ENCODE data around the gene SRGAP1.
"Not testable (repeated sequence)": the region's sequence is repeated elsewhere in the genome, so short reads cannot be mapped to it uniquely, and the experiment has no call there.

Gene SRGAP1

DNA sequence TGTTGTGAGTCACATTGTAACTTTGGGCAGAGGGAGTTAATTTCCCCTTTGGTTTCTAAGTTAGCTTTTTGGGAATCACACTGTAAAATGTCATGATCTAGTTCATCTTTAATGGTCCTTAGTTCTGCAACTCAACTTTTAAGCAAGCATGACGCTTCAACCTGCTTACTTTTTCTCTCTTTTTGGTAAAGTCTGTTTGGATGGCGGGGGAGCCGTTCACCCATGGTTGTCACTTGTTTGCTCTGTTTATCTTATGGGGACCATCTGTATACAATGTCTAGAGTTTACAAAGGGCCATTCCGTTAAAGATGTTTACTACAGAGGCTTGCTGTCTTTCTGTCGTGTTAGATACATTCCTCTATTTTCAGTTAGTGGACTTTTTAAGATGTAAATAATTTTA is 172.0 kb downstream of the SRGAP1 start:
- Histone ChIP-seq H3K4me1 (ENCODE audit: insufficient read depth, low read length, severe bottlenecking) (no peaks in the 10 kb centered on the region), H3K79me2 (ENCODE audit: insufficient read depth, low read length) (no peaks in the 10 kb centered on the region)

DNA sequence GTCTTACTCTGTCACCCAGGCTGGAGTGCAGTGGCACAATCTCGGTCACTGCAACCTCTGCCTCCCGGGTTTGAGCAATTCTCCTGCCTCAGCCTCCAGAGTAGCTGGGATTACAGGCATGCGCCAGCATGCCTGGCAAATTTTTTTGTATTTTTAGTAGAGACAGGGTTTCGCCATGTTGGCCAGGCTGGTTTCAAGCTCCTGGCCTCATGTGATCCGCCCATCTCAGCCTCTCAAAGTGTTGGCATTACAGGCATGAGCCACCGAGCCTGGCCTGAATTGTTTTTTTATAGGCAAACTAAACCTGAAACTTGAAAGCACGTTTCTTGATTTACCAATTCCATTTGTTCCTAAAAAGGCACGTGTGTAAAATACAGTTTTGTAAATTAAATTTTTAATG is 173.6 kb downstream of the SRGAP1 start:
- not testable (repeated sequence) for H3K27me3 ChIP-seq (ENCODE audit: insufficient read depth, low read length); H3K9me3 ChIP-seq (ENCODE audit: low read length); H3K9ac ChIP-seq (ENCODE audit: low read length); H3K4me2 ChIP-seq (ENCODE audit: low read length); H3K79me2 ChIP-seq (ENCODE audit: insufficient read depth, low read length); H3K9me2 ChIP-seq (ENCODE audit: low read depth, low read length); H3K4me1 ChIP-seq (ENCODE audit: insufficient read depth, low read length, severe bottlenecking); H3K27ac ChIP-seq (ENCODE audit: low read depth, low read length, poor library complexity, severe bottlenecking); H4K20me1 ChIP-seq (ENCODE audit: insufficient read depth, low read length); H3F3A ChIP-seq (ENCODE audit: insufficient read depth, low read length); H3K4me3 ChIP-seq (ENCODE audit: low read depth, low read length, poor library complexity, severe bottlenecking); H3K36me3 ChIP-seq (ENCODE audit: insufficient read depth, low read length); H2AFZ ChIP-seq (ENCODE audit: low read length)

More for the DNA sequence above, 172.0 kb downstream of the SRGAP1 start:
- no peak for TF ChIP-seq EZH2 (IDR thresholded peaks at IDR 0.05; ENCODE audit: borderline replicate concordance, low read length)
- no peak for TF ChIP-seq CTCF (IDR thresholded peaks at IDR 0.05; ENCODE audit: low read length)
- H3K36me3 ChIP-seq (ENCODE audit: insufficient read depth, low read length): no peaks in the 10 kb centered on the region
- no peak overlapping the region for H3K4me2 ChIP-seq (ENCODE audit: low read length)
- H3K9ac ChIP-seq (ENCODE audit: low read length): no peak overlapping the region
- no peaks in the 10 kb centered on the region for H3K9me3 ChIP-seq (ENCODE audit: low read length)
- H2AFZ ChIP-seq (ENCODE audit: low read length): no peak overlapping the region
- no peak overlapping the region for H3K27ac ChIP-seq (ENCODE audit: low read depth, low read length, poor library complexity, severe bottlenecking)
- H3K27me3 ChIP-seq (ENCODE audit: insufficient read depth, low read length): no peaks in the 10 kb centered on the region
- H3F3A ChIP-seq (ENCODE audit: insufficient read depth, low read length): no peaks in the 10 kb centered on the region
- no peak overlapping the region for H3K4me3 ChIP-seq (ENCODE audit: low read depth, low read length, poor library complexity, severe bottlenecking)
- no peaks in the 10 kb centered on the region for H3K9me2 ChIP-seq (ENCODE audit: low read depth, low read length)
- H4K20me1 ChIP-seq (ENCODE audit: insufficient read depth, low read length): no peaks in the 10 kb centered on the region

DNA sequence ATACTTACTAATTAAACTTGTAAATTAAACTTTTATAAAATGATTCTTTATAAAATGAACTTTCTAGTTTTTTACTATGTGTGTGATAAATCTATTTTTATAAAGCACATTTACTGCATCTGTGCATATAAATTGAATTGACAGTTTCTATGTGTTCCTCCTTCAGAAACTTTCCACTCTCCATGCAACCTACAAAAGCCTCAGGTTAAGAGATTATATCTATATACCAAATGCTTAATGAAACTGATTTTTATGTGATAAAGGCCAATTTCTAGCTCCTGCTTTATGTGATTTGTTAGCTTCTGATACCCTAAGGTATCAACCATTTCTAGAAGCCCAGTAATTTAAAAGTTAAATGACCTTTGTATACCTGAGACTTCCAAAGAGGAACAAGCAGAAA is 174.0 kb downstream of the SRGAP1 start:
- Histone ChIP-seq H3K9me2 (ENCODE audit: low read depth, low read length) (no peaks in the 10 kb centered on the region), H3K4me2 (ENCODE audit: low read length) (no peak overlapping the region), H3K27me3 (ENCODE audit: insufficient read depth, low read length) (no peaks in the 10 kb centered on the region), H3K4me1 (ENCODE audit: insufficient read depth, low read length, severe bottlenecking) (no peaks in the 10 kb centered on the region), H3F3A (ENCODE audit: insufficient read depth, low read length) (no peaks in the 10 kb centered on the region), H3K9me3 (ENCODE audit: low read length) (no peaks in the 10 kb centered on the region), H4K20me1 (ENCODE audit: insufficient read depth, low read length) (no peaks in the 10 kb centered on the region), H3K9ac (ENCODE audit: low read length) (no peak overlapping the region), H2AFZ (ENCODE audit: low read length) (no peak overlapping the region), H3K27ac (ENCODE audit: low read depth, low read length, poor library complexity, severe bottlenecking) (no peak overlapping the region), H3K79me2 (ENCODE audit: insufficient read depth, low read length) (no peaks in the 10 kb centered on the region), H3K4me3 (ENCODE audit: low read depth, low read length, poor library complexity, severe bottlenecking) (no peak overlapping the region), H3K36me3 (ENCODE audit: insufficient read depth, low read length) (no peaks in the 10 kb centered on the region)
- no peak for TF ChIP-seq CTCF (IDR thresholded peaks at IDR 0.05; ENCODE audit: low read length)
- TF ChIP-seq EZH2 (IDR thresholded peaks at IDR 0.05; ENCODE audit: borderline replicate concordance, low read length): no peak

GRCh38 chr12:64019101-64019500 is 174.6 kb downstream of the SRGAP1 start:
- Histone ChIP-seq H3K9ac (ENCODE audit: low read length) (no peak overlapping the region), H3K9me3 (ENCODE audit: low read length) (no peaks in the 10 kb centered on the region), H3K36me3 (ENCODE audit: insufficient read depth, low read length) (no peaks in the 10 kb centered on the region), H3K27ac (ENCODE audit: low read depth, low read length, poor library complexity, severe bottlenecking) (no peak overlapping the region), H3K4me1 (ENCODE audit: insufficient read depth, low read length, severe bottlenecking) (no peaks in the 10 kb centered on the region), H3K9me2 (ENCODE audit: low read depth, low read length) (no peaks in the 10 kb centered on the region), H2AFZ (ENCODE audit: low read length) (no peak overlapping the region), H3F3A (ENCODE audit: insufficient read depth, low read length) (no peaks in the 10 kb centered on the region), H3K79me2 (ENCODE audit: insufficient read depth, low read length) (no peaks in the 10 kb centered on the region), H3K4me2 (ENCODE audit: low read length) (no peak overlapping the region), H4K20me1 (ENCODE audit: insufficient read depth, low read length) (no peaks in the 10 kb centered on the region), H3K27me3 (ENCODE audit: insufficient read depth, low read length) (no peaks in the 10 kb centered on the region), H3K4me3 (ENCODE audit: low read depth, low read length, poor library complexity, severe bottlenecking) (no peak overlapping the region)
- TF ChIP-seq EZH2 (IDR thresholded peaks at IDR 0.05; ENCODE audit: borderline replicate concordance, low read length) (no peak), CTCF (IDR thresholded peaks at IDR 0.05; ENCODE audit: low read length) (no peak)

Measured in OCI-LY1 (cell line).